Fibroblast of lung (primary cell): ENCODE data around the gene KDELR1. TPM values are rescaled to one million over a fixed set of nuclear protein-coding genes. Genes with fewer than 3 reads are reported as not detected.

Experiments
- DNase-seq, 2 donors: peaks; one replicate each; pipeline versions ENCODE4 v3.0.0 to v3.0.0-alpha.2; 2010; ENCODE audit warnings: low read depth in 2 of 2
- H2AFZ ChIP-seq: 2 replicates; pipeline ENCODE4 v1.5.1; 2012; ENCODE audit warnings: low read length, control low read depth, inconsistent platforms
- H3K27ac ChIP-seq: 2 replicates; pipeline ENCODE4 v1.5.1; 2011; ENCODE audit warnings: low read length, control low read depth; ENCODE audit not compliant: insufficient read depth
- H3K27me3 ChIP-seq: 2 replicates; pipeline ENCODE4 v1.5.1; 2011; ENCODE audit warnings: mild to moderate bottlenecking, low read length; ENCODE audit not compliant: control insufficient read depth, insufficient read depth
- H3K36me3 ChIP-seq: 2 replicates; pipeline ENCODE4 v1.5.1; 2011; ENCODE audit warnings: low read length; ENCODE audit not compliant: control insufficient read depth, insufficient read depth
- H3K4me1 ChIP-seq: 2 replicates; pipeline ENCODE4 v1.5.1; 2011; ENCODE audit warnings: low read length; ENCODE audit not compliant: control insufficient read depth, insufficient read depth; ENCODE audit errors: extremely low read depth
- H3K4me2 ChIP-seq: 2 replicates; pipeline ENCODE4 v1.5.1; 2011; ENCODE audit warnings: low read length, control low read depth; ENCODE audit not compliant: insufficient read depth; ENCODE audit errors: extremely low read depth
- H3K4me3 ChIP-seq, 4 experiments: fragments of 200-600 bp in 1 of 4; sonication (generic) in 1 of 4; replicated peaks in 1 of 4; 2 replicates each; pipeline ENCODE4 v1.5.1; 2011 to 2016; ENCODE audit warnings: low read length in 4 of 4, low read depth in 3 of 4, mild to moderate bottlenecking in 3 of 4, control low read depth in 2 of 4, inconsistent platforms in 1 of 4, mixed read lengths in 1 of 4; ENCODE audit not compliant: insufficient read depth in 1 of 4; ENCODE audit errors: control extremely low read depth in 1 of 4
- H3K79me2 ChIP-seq: 2 replicates; pipeline ENCODE4 v1.5.1; 2012; ENCODE audit warnings: mild to moderate bottlenecking, low read length, inconsistent platforms; ENCODE audit not compliant: control insufficient read depth, insufficient read depth
- H3K9ac ChIP-seq: 2 replicates; pipeline ENCODE4 v1.5.1; 2011; ENCODE audit warnings: mild to moderate bottlenecking, low read length, control low read depth; ENCODE audit not compliant: insufficient read depth
- H3K9me3 ChIP-seq: 2 replicates; pipeline ENCODE4 v1.5.1; 2012; ENCODE audit warnings: low read depth, low read length; ENCODE audit not compliant: control insufficient read depth, insufficient read depth
- H4K20me1 ChIP-seq: 2 replicates; pipeline ENCODE4 v1.5.1; 2011; ENCODE audit warnings: low read length; ENCODE audit not compliant: control insufficient read depth, insufficient read depth; ENCODE audit errors: extremely low read depth
- EZH2 ChIP-seq: IDR thresholded peaks from 2 replicates; pipeline ENCODE4 v1.5.1; 2012; ENCODE audit warnings: low read length, control low read depth, mild to moderate bottlenecking; ENCODE audit errors: missing control alignments
- polyA plus RNA-seq, 2 donors: library from polyadenylated mRNA; depleted of rRNA in 1 of 2; stranded (reverse) in 1 of 2; unstranded in 1 of 2; fragments of >200 nt; gene quantifications; 2 replicates each; pipeline ENCODE4 v1.2.1, GENCODE V29; 2011 to 2012; ENCODE audit warnings: missing spikeins in 1 of 2
- total RNA-seq: library from RNA; depleted of rRNA; stranded (reverse); fragments of >200 nt; gene quantifications from 2 replicates; pipeline ENCODE4 v1.2.1, GENCODE V29; 2014
- TF ChIP-seq, protein P1 (sequence below), 2 donors: IDR thresholded peaks in 1 of 2; conservative IDR thresholded peaks in 1 of 2; 1 replicate in 1 of 2; 2 replicates in 1 of 2; pipeline ENCODE4 v1.5.1; 2011 to 2012; ENCODE audit warnings: low read length in 2 of 2, control low read depth in 1 of 2, inconsistent platforms in 1 of 2, low read depth in 1 of 2, mild to moderate bottlenecking in 1 of 2

KDELR1 gene
- total and polyA plus RNA-seq, 2 donors (not counting 1 experiment from before 2014, with no cell fraction given), result 59.0 to 145 TPM

GRCh38 chr19:48382286-48382685, 9.1 kb downstream of the KDELR1 start:
- no peaks in the 10 kb centered on the region for H4K20me1 ChIP-seq
- H3K9me3 ChIP-seq, result no peaks in the 10 kb centered on the region
- no peaks in the 10 kb centered on the region for H3K79me2 ChIP-seq
- no peak overlapping the region for H2AFZ ChIP-seq
- no peaks in the 10 kb centered on the region for H3K27me3 ChIP-seq
- peaks cover 16% of the 10 kb centered on the region for H3K36me3 ChIP-seq
- H3K4me3 ChIP-seq, result no peak overlapping the region
- no peak overlapping the region for H3K9ac ChIP-seq
- DNase-seq, result no peak
- H3K27ac ChIP-seq, result no peak overlapping the region
- TF ChIP-seq, protein P1, sequence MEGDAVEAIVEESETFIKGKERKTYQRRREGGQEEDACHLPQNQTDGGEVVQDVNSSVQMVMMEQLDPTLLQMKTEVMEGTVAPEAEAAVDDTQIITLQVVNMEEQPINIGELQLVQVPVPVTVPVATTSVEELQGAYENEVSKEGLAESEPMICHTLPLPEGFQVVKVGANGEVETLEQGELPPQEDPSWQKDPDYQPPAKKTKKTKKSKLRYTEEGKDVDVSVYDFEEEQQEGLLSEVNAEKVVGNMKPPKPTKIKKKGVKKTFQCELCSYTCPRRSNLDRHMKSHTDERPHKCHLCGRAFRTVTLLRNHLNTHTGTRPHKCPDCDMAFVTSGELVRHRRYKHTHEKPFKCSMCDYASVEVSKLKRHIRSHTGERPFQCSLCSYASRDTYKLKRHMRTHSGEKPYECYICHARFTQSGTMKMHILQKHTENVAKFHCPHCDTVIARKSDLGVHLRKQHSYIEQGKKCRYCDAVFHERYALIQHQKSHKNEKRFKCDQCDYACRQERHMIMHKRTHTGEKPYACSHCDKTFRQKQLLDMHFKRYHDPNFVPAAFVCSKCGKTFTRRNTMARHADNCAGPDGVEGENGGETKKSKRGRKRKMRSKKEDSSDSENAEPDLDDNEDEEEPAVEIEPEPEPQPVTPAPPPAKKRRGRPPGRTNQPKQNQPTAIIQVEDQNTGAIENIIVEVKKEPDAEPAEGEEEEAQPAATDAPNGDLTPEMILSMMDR (conservative IDR thresholded peaks at IDR 0.05 in 1 of 2, IDR thresholded peaks at IDR 0.05 in 1 of 2; ENCODE audit: low read depth in 1 of 2, low read length in 2 of 2), result no peak
- no peak for TF ChIP-seq EZH2
- no peaks in the 10 kb centered on the region for H3K4me1 ChIP-seq
- no peak overlapping the region for H3K4me2 ChIP-seq

GRCh38 chr19:48381178-48381950, 10.0 kb downstream of the KDELR1 start:
- Histone ChIP-seq H3K4me2 (no peak overlapping the region), H4K20me1 (no peaks in the 10 kb centered on the region), H3K36me3 (peaks cover 12% of the 10 kb centered on the region), H3K9ac (no peak overlapping the region), H3K27ac (no peak overlapping the region), H3K9me3 (no peaks in the 10 kb centered on the region), H2AFZ (no peak overlapping the region), H3K4me3 (no peak overlapping the region), H3K4me1 (no peaks in the 10 kb centered on the region), H3K27me3 (no peaks in the 10 kb centered on the region), H3K79me2 (no peaks in the 10 kb centered on the region)
- no peak for DNase-seq
- no peak for TF ChIP-seq EZH2
- TF ChIP-seq, protein P1 (conservative IDR thresholded peaks at IDR 0.05 in 1 of 2, IDR thresholded peaks at IDR 0.05 in 1 of 2; ENCODE audit: low read depth in 1 of 2, low read length in 2 of 2), result no peak

- Histone ChIP-seq H3K4me3 (no peak overlapping the region), H3K4me1 (no peaks in the 10 kb centered on the region), H2AFZ (no peak overlapping the region), H3K27me3 (no peaks in the 10 kb centered on the region), H3K27ac (no peak overlapping the region), H3K79me2 (no peaks in the 10 kb centered on the region), H4K20me1 (no peaks in the 10 kb centered on the region), H3K4me2 (no peak overlapping the region), H3K9ac (no peak overlapping the region), H3K36me3 (peaks cover 5% of the 10 kb centered on the region), H3K9me3 (no peaks in the 10 kb centered on the region)
- no peak for DNase-seq
- TF ChIP-seq EZH2, result no peak
- TF ChIP-seq, protein P1 (conservative IDR thresholded peaks at IDR 0.05 in 1 of 2, IDR thresholded peaks at IDR 0.05 in 1 of 2; ENCODE audit: low read depth in 1 of 2, low read length in 2 of 2), result no peak
These were observed 12.3 kb downstream of the KDELR1 start for GRCh38 chr19:48379058-48379457.
